PFSK-1 (cell line): ENCODE data around the gene AFDN.

Source experiments
- FOXP2 ChIP-seq: optimal IDR thresholded peaks from 2 replicates; pipeline ENCODE3; 2011; ENCODE audit warnings: borderline replicate concordance, control low read depth, inconsistent platforms; ENCODE audit not compliant: insufficient read depth; ENCODE audit errors: extremely low read length, extremely low read depth
- POLR2AphosphoS5 ChIP-seq: IDR thresholded peaks from 2 replicates; pipeline ENCODE4 v1.6.1; 2012; ENCODE audit warnings: low read depth, mild to moderate bottlenecking, control low read depth, low read length, moderate library complexity
- REST ChIP-seq, 2 experiments: IDR thresholded peaks; 2 replicates each; pipeline versions ENCODE4 v1.6.1 to v1.8.0; 2011 to 2012; ENCODE audit warnings: low read depth in 2 of 2, low read length in 2 of 2, control low read depth in 1 of 2, inconsistent platforms in 1 of 2, mild to moderate bottlenecking in 1 of 2, moderate library complexity in 1 of 2; ENCODE audit not compliant: insufficient read depth in 1 of 2
- SIN3A ChIP-seq: IDR thresholded peaks from 2 replicates; pipeline ENCODE4 v1.6.1; 2012; ENCODE audit warnings: mild to moderate bottlenecking, low read length, moderate library complexity, borderline replicate concordance; ENCODE audit not compliant: insufficient read depth
- TAF1 ChIP-seq: IDR thresholded peaks from 2 replicates; pipeline ENCODE4 v1.6.1; 2012; ENCODE audit warnings: low read length, control low read depth, borderline replicate concordance; ENCODE audit not compliant: insufficient read depth

Gene AFDN

GRCh38 chr6:167796192-167796981, 30.3 kb upstream of the AFDN start:
- TF ChIP-seq POLR2AphosphoS5 = no peak
- no peak for TF ChIP-seq FOXP2
- TF ChIP-seq SIN3A = no peak
- no peak for TF ChIP-seq REST (IDR thresholded peaks at IDR 0.05; ENCODE audit: insufficient read depth in 1 of 2, low read depth in 2 of 2, low read length in 2 of 2)
- no peak for TF ChIP-seq TAF1

GRCh38 chr6:167797011-167797471, 29.7 kb upstream of the AFDN start:
- TF ChIP-seq SIN3A (no peak), FOXP2 (no peak), POLR2AphosphoS5 (no peak), TAF1 (no peak), REST (IDR thresholded peaks at IDR 0.05; ENCODE audit: insufficient read depth in 1 of 2, low read depth in 2 of 2, low read length in 2 of 2) (no peak)

- TF ChIP-seq TAF1 = no peak
- no peak for TF ChIP-seq REST (IDR thresholded peaks at IDR 0.05; ENCODE audit: insufficient read depth in 1 of 2, low read depth in 2 of 2, low read length in 2 of 2)
- no peak for TF ChIP-seq POLR2AphosphoS5
- TF ChIP-seq FOXP2 = no peak
- TF ChIP-seq SIN3A = no peak
These were observed 29.0 kb upstream of the AFDN start for GRCh38 chr6:167797476-167798265.

GRCh38 chr6:167798453-167798852, 28.3 kb upstream of the AFDN start:
- TF ChIP-seq REST (IDR thresholded peaks at IDR 0.05; ENCODE audit: insufficient read depth in 1 of 2, low read depth in 2 of 2, low read length in 2 of 2) = no peak
- no peak for TF ChIP-seq TAF1

- TF ChIP-seq FOXP2 (no peak), REST (IDR thresholded peaks at IDR 0.05; ENCODE audit: insufficient read depth in 1 of 2, low read depth in 2 of 2, low read length in 2 of 2) (no peak), TAF1 (no peak), POLR2AphosphoS5 (no peak), SIN3A (no peak)
These were observed 27.5 kb upstream of the AFDN start for GRCh38 chr6:167799033-167799821.
